IPS DF 6.9 (cell line): ENCODE data around the gene SIPA1L2.
"Not testable (repeated sequence)": the region's sequence is repeated elsewhere in the genome, so short reads cannot be mapped to it uniquely, and the experiment has no call there.

Source experiments
- DNase-seq: peaks from one replicate; pipeline ENCODE4 v3.0.0-alpha.2; 2013; ENCODE audit warnings: low read depth, low spot score
- H3K27ac ChIP-seq: one replicate; pipeline ENCODE4 v1.5.1; 2013; ENCODE audit warnings: low read length, control low read depth
- H3K27me3 ChIP-seq: 2 replicates; pipeline ENCODE4 v1.6.1; 2013; ENCODE audit warnings: mild to moderate bottlenecking, low read length; ENCODE audit not compliant: control insufficient read depth, insufficient read depth
- H3K36me3 ChIP-seq: 2 replicates; pipeline ENCODE4 v1.6.1; 2013; ENCODE audit warnings: low read length; ENCODE audit not compliant: control insufficient read depth, insufficient read depth
- H3K4me1 ChIP-seq: 2 replicates; pipeline ENCODE4 v1.6.1; 2013; ENCODE audit warnings: low read length; ENCODE audit not compliant: control insufficient read depth, insufficient read depth
- H3K4me3 ChIP-seq: 2 replicates; pipeline ENCODE4 v1.5.1; 2013; ENCODE audit warnings: mild to moderate bottlenecking, low read length
- H3K9me3 ChIP-seq: 2 replicates; pipeline ENCODE4 v1.6.1; 2013; ENCODE audit warnings: low read length, inconsistent platforms; ENCODE audit not compliant: control insufficient read depth, insufficient read depth
- WGBS: extraction: QIAGEN DNeasy Blood & Tissue Kit; methylation state at CpG from one replicate; pipeline ENCODE4 v1.1.7; 2013; ENCODE audit warnings: mixed read lengths, missing lambda C conversion rate; ENCODE audit not compliant: insufficient read length, insufficient coverage; 5-methylcytosine and 5-hydroxymethylcytosine counted together

The SIPA1L2 gene

GRCh38 chr1:232615306-232615800 is 14.6 kb downstream of the SIPA1L2 start:
- no peak for DNase-seq
- no peaks in the 10 kb centered on the region for H3K36me3 ChIP-seq
- H3K4me3 ChIP-seq: no peak overlapping the region
- H3K27me3 ChIP-seq: no peaks in the 10 kb centered on the region
- no peaks in the 10 kb centered on the region for H3K9me3 ChIP-seq
- WGBS: no CpG with 5 or more reads among the region's 4 CpGs
- H3K4me1 ChIP-seq: peaks cover 1% of the 10 kb centered on the region; the same call in 1 of the 2 replicates
- H3K27ac ChIP-seq: no peak overlapping the region

GRCh38 chr1:232614811-232615210 is 15.1 kb downstream of the SIPA1L2 start:
- Histone ChIP-seq H3K4me1 (no peaks in the 10 kb centered on the region; the same call in 1 of the 2 replicates), H3K9me3 (no peaks in the 10 kb centered on the region), H3K36me3 (no peaks in the 10 kb centered on the region), H3K4me3 (no peak overlapping the region), H3K27ac (no peak overlapping the region), H3K27me3 (no peaks in the 10 kb centered on the region)
- no peak for DNase-seq

- Histone ChIP-seq H3K4me1 (no peaks in the 10 kb centered on the region), H3K4me3 (no peak overlapping the region), H3K9me3 (no peaks in the 10 kb centered on the region), H3K27ac (no peak overlapping the region), H3K36me3 (no peaks in the 10 kb centered on the region), H3K27me3 (no peaks in the 10 kb centered on the region)
- DNase-seq: no peak
- WGBS: no CpG with 5 or more reads among the region's 5 CpGs
Measured at GRCh38 chr1:232613752-232614381, 16.1 kb downstream of the SIPA1L2 start.

- no CpG with 5 or more reads among the region's 7 CpGs for WGBS
Measured at GRCh38 chr1:232612836-232613235, 17.1 kb downstream of the SIPA1L2 start.

GRCh38 chr1:232611834-232612233 is 18.1 kb downstream of the SIPA1L2 start:
- DNase-seq: no peak
- Histone ChIP-seq H3K27me3 (no peaks in the 10 kb centered on the region), H3K4me3 (no peak overlapping the region), H3K4me1 (no peaks in the 10 kb centered on the region), H3K36me3 (no peaks in the 10 kb centered on the region), H3K9me3 (no peaks in the 10 kb centered on the region), H3K27ac (no peak overlapping the region)
- no CpG with 5 or more reads among the region's 7 CpGs for WGBS

More at GRCh38 chr1:232612836-232613235, 17.1 kb downstream of the SIPA1L2 start:
- not testable (repeated sequence) for H3K4me3 ChIP-seq, H3K9me3 ChIP-seq, H3K27me3 ChIP-seq, H3K27ac ChIP-seq, H3K4me1 ChIP-seq, H3K36me3 ChIP-seq, DNase-seq

- not testable (repeated sequence) for DNase-seq, H3K27me3 ChIP-seq, H3K36me3 ChIP-seq, H3K4me3 ChIP-seq, H3K27ac ChIP-seq, H3K9me3 ChIP-seq, H3K4me1 ChIP-seq
- WGBS: no CpG with 5 or more reads among the region's 11 CpGs
Measured at GRCh38 chr1:232610902-232611745, 18.8 kb downstream of the SIPA1L2 start.

- DNase-seq: no peak
- no CpG with 5 or more reads among the region's 6 CpGs for WGBS
- H3K36me3 ChIP-seq: no peaks in the 10 kb centered on the region
Measured at GRCh38 chr1:232610192-232610901, 19.6 kb downstream of the SIPA1L2 start.

GRCh38 chr1:232608427-232608826 is 21.5 kb downstream of the SIPA1L2 start:
- Histone ChIP-seq H3K4me3 (no peak overlapping the region), H3K36me3 (no peaks in the 10 kb centered on the region), H3K9me3 (no peaks in the 10 kb centered on the region), H3K27ac (no peak overlapping the region), H3K4me1 (no peaks in the 10 kb centered on the region), H3K27me3 (no peaks in the 10 kb centered on the region)
- DNase-seq: no peak
- no CpG with 5 or more reads among the region's 4 CpGs for WGBS

More at GRCh38 chr1:232610192-232610901, 19.6 kb downstream of the SIPA1L2 start:
- Histone ChIP-seq H3K9me3 (no peaks in the 10 kb centered on the region), H3K4me3 (no peak overlapping the region), H3K27me3 (no peaks in the 10 kb centered on the region), H3K27ac (no peak overlapping the region), H3K4me1 (no peaks in the 10 kb centered on the region)

GRCh38 chr1:232602622-232603021 is 27.3 kb downstream of the SIPA1L2 start:
- no CpG with 5 or more reads among the region's 4 CpGs for WGBS
- no peak overlapping the region for H3K27ac ChIP-seq

GRCh38 chr1:232600424-232601258 is 29.3 kb downstream of the SIPA1L2 start:
- no peaks in the 10 kb centered on the region for H3K9me3 ChIP-seq
- H3K4me3 ChIP-seq: no peak overlapping the region
- no peak overlapping the region for H3K27ac ChIP-seq
- no CpG with 5 or more reads among the region's 6 CpGs for WGBS
- no peaks in the 10 kb centered on the region for H3K36me3 ChIP-seq
- no peaks in the 10 kb centered on the region for H3K27me3 ChIP-seq
- no peak for DNase-seq
- H3K4me1 ChIP-seq: no peaks in the 10 kb centered on the region

More at GRCh38 chr1:232602622-232603021, 27.3 kb downstream of the SIPA1L2 start:
- Histone ChIP-seq H3K27me3 (no peaks in the 10 kb centered on the region), H3K36me3 (no peaks in the 10 kb centered on the region), H3K9me3 (no peaks in the 10 kb centered on the region), H3K4me1 (no peaks in the 10 kb centered on the region), H3K4me3 (no peak overlapping the region)
- no peak for DNase-seq
